C4-2B (cell line): ENCODE data around the gene LCN12.

Experiments used
- CTCF ChIP-seq: fragments of 450-650 bp; conservative IDR thresholded peaks from 2 replicates; pipeline ENCODE4 v1.5.1; 2017; ENCODE audit warnings: mild to moderate bottlenecking
- ZFX ChIP-seq: fragments of 450-650 bp; IDR thresholded peaks from 2 replicates; pipeline ENCODE4 v1.6.1; 2017

- TF ChIP-seq CTCF: no peak
- no peak for TF ChIP-seq ZFX
These were observed 25.8 kb upstream of the LCN12 start for GRCh38 chr9:136926154-136926704.
